Mammary epithelial cell (primary cell): Measurements from ENCODE around the gene PDIA5.

Experiments
- EZH2 ChIP-seq: IDR thresholded peaks from 2 replicates; pipeline ENCODE4 v1.6.1; 2012; ENCODE audit warnings: low read length, inconsistent platforms, borderline replicate concordance
- TF ChIP-seq, protein P1 (sequence below), 2 donors: IDR thresholded peaks in 1 of 2; conservative IDR thresholded peaks in 1 of 2; 2 replicates each; pipeline ENCODE4 v1.5.1; 2011 to 2012; ENCODE audit warnings: inconsistent platforms in 2 of 2, low read length in 2 of 2, mild to moderate bottlenecking in 2 of 2, control low read depth in 1 of 2, low read depth in 1 of 2; ENCODE audit not compliant: insufficient read depth in 1 of 2; ENCODE audit errors: extremely low read depth in 1 of 2

- TF ChIP-seq, protein P1, sequence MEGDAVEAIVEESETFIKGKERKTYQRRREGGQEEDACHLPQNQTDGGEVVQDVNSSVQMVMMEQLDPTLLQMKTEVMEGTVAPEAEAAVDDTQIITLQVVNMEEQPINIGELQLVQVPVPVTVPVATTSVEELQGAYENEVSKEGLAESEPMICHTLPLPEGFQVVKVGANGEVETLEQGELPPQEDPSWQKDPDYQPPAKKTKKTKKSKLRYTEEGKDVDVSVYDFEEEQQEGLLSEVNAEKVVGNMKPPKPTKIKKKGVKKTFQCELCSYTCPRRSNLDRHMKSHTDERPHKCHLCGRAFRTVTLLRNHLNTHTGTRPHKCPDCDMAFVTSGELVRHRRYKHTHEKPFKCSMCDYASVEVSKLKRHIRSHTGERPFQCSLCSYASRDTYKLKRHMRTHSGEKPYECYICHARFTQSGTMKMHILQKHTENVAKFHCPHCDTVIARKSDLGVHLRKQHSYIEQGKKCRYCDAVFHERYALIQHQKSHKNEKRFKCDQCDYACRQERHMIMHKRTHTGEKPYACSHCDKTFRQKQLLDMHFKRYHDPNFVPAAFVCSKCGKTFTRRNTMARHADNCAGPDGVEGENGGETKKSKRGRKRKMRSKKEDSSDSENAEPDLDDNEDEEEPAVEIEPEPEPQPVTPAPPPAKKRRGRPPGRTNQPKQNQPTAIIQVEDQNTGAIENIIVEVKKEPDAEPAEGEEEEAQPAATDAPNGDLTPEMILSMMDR (conservative IDR thresholded peaks at IDR 0.05 in 1 of 2, IDR thresholded peaks at IDR 0.05 in 1 of 2; ENCODE audit: extremely low read depth in 1 of 2, insufficient read depth in 1 of 2, low read depth in 1 of 2, low read length in 2 of 2) = no peak
- no peak for TF ChIP-seq EZH2
Observed at GRCh38 chr3:123068601-123069381, 2.0 kb downstream of the PDIA5 start.
